Globus pallidus (tissue), 1 donor: ENCODE data around the gene CRYGN.

Experiments used
- DNase-seq: peaks from one replicate; pipeline ENCODE4 v3.0.0-alpha.2; 2015; ENCODE audit warnings: low spot score

CRYGN gene

GRCh38 chr7:151426904-151427704, 12.8 kb downstream of the CRYGN start:
- no peak for DNase-seq

DNA sequence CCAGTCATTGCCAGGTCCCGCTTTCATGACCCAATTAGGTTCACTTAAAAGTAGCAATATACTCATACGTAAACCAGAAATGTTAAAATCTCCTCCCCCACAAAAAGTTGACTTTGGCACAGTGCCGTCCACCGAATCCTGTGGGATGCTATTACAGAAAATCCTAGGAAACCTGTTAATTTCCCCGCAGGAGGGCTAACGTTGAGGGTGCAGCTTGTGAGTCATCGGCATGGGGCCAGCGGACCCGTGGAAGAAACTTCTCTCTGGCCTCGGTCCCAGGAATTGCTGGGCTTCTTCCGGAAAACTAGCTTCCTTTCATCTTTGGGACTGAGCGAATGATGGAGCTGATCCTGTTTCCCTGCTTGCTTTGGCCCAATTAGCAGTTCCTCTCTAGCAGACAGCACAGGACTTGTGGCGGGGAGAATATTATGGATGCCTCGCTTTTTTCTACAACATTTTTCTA, 13.5 kb downstream of the CRYGN start:
- DNase-seq = no peak

- DNase-seq = no peak
Observed at GRCh38 chr7:151425670-151426440, 14.1 kb downstream of the CRYGN start.

DNA sequence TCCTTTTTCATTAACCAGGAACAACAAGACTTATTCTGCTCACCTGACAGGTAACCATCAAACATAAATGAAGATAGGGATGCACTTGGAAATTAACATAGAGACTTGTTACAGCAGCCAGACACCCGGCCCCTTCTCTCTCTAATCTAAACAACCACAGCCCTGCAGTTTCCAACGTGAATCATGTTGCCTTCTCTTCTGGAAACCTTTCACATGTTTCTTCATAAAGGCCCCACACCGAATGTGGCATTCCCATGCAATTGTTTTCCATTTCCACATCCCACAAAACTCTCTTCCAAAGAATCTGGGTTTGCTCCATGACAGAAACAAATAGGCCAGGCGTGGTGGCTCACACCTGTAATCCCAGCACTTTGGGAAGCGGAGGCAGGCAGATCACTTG, 15.1 kb downstream of the CRYGN start:
- DNase-seq = no peak

GRCh38 chr7:151423936-151424335, 16.0 kb downstream of the CRYGN start:
- no peak for DNase-seq

GRCh38 chr7:151423226-151423625, 16.7 kb downstream of the CRYGN start:
- DNase-seq = no peak

GRCh38 chr7:151422212-151422611, 17.7 kb downstream of the CRYGN start:
- no peak for DNase-seq

DNA sequence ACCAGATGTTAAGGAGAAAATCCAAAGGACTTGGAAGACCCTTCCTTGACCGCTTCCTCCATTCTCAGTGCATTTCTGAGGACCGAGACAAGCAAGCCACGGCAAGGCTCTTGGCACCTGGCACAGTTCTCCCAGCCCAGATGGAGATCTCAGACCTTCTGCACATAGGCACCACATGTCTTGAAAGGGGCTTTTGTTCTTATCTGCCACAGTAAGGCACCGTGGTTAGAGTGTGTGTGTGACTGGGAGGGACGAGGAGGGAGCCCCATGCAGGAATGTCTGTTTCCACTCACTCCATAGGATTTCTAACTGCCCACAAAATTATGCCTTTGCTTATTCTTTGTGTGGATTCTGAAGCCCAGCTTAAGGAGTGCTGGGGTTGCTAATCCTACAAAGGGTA, 19.8 kb downstream of the CRYGN start:
- no peak for DNase-seq

DNA sequence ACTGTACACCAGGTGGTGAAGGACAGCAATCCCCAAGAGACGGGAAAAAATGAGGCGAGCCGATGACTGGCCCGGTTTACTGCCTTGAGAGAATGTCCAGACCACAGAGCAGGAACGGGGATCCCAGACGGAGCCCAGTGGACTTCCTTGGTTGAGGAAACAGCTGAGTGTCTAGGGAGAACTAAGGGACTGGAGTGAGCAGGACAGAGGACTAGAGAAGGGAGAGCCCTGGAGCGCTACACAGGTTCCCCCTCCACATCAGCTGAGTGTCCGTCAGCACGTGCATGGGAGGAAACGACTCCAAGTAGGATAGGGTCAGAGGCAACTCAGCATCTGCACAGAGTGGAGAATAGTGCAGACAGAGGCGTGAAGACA, 23.0 kb downstream of the CRYGN start:
- DNase-seq = no peak

- DNase-seq = no peak
Observed at GRCh38 chr7:151416112-151416940, 23.6 kb downstream of the CRYGN start.

- DNase-seq = no peak
Observed at GRCh38 chr7:151415375-151416105, 24.4 kb downstream of the CRYGN start.

DNA sequence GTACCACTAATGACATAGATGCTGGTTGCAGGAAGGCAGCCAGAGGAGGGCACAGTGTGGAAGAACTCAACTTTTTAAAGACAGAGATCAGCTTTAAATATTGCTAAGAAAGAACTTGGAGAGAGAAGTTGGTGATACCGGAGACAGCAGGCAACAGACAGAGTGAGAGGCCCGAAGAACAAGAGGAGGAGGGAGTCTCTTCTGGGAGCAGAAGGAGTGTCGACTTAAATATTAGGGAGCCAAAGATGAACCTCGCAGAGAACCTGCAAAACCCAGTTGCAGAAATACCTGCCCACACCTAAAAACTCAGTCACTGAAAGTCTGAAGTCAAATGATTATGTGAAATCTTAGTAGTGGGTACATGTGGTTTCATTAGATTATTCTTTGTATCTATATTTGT, 26.7 kb downstream of the CRYGN start:
- no peak for DNase-seq

GRCh38 chr7:151412318-151412717, 27.6 kb downstream of the CRYGN start:
- no peak for DNase-seq

GRCh38 chr7:151411551-151411950, 28.4 kb downstream of the CRYGN start:
- no peak for DNase-seq

DNA sequence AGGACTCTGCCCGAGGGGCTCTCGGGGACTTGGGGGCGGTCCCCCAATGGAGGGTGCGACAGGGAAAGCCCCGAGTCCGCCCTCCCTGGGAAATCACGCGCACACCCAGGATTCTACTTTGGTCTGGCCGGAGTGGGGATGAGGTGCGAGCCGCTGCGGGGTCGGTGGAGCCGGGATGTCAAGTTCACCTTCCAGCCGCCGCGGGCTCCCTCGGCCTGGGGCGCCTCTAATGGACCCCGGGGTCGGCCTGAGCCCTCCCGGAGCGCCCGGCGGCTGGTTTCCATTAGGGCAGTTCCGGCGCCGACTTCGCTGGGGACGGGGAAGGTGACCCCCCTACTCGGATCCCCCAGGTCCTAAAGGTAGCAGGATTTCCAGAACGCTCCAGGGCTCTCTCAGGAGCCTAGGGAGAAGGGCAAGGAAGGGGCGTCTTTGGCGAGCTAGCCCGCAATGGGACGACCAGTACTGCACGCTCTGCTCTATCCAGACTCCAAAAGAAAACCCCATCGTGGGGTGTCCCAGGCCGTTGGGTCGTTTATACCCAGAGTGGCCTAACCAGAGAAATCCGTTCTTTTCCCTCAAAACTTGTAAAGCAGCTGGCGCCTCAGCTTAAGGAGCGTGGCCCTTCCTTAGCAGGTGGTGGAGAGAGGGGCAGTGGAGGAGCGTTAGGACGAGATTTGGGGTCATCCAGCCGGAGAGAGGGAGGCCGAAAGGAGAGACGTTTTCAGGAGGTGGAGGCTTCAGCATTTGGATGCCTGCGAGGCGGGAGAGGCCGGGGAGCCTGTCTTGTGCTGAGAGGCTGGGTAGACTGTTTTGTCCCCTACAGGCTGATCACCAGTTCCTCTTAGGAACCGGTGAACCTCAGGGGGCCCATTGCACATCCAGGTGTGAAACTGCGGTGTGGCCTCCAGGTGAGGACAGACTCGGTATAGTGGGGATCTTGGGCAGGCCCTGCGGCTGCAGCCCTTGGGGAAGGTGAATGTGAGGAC, 29.2 kb downstream of the CRYGN start:
- DNase-seq = no peak

- no peak for DNase-seq
Observed at GRCh38 chr7:151409667-151410404, 30.1 kb downstream of the CRYGN start, which contains the start of gene WDR86. Gene WDR86, minus strand, starts transcription at chr7:151410038. Its CDS starts 449 bp downstream, at chr7:151409589.

- no peak for DNase-seq
Observed at GRCh38 chr7:151408839-151409666, 30.9 kb downstream of the CRYGN start.

- no peak for DNase-seq
Observed at GRCh38 chr7:151408498-151408838, 31.5 kb downstream of the CRYGN start.
